HCT116 (cell line): ENCODE data around the gene ABHD3.

Experiments used
- CBX3 ChIP-seq: IDR thresholded peaks from 2 replicates; pipeline ENCODE4 v1.6.1; 2012; ENCODE audit warnings: low read depth
- CEBPB ChIP-seq: IDR thresholded peaks from 2 replicates; pipeline ENCODE4 v1.6.1; 2012; ENCODE audit warnings: low read depth
- POLR2A ChIP-seq: IDR thresholded peaks from 2 replicates; pipeline ENCODE4 v1.7.0; 2011; ENCODE audit warnings: borderline replicate concordance; ENCODE audit not compliant: insufficient read depth, insufficient read length; ENCODE audit errors: extremely low read depth
- TF ChIP-seq, protein P1 (sequence below), 3 experiments: fragments of 200-600 bp in 1 of 3; sonication (generic) in 1 of 3; IDR thresholded peaks in 2 of 3; conservative IDR thresholded peaks in 1 of 3; 2 replicates each; pipeline ENCODE4 v1.5.1; 2012 to 2017; ENCODE audit warnings: low read depth in 2 of 3, low read length in 2 of 3, antibody characterized with exemption in 1 of 3, borderline replicate concordance in 1 of 3, control low read depth in 1 of 3, mild to moderate bottlenecking in 1 of 3, mixed read lengths in 1 of 3, mixed run types in 1 of 3, moderate library complexity in 1 of 3; ENCODE audit not compliant: insufficient read depth in 1 of 3
- TF ChIP-seq, protein P2 (sequence below): IDR thresholded peaks from 2 replicates; pipeline ENCODE4 v1.6.1; 2012; ENCODE audit warnings: low read depth
- TF ChIP-seq, protein P3 (sequence below): IDR thresholded peaks from 2 replicates; pipeline ENCODE4 v1.6.1; 2012

GRCh38 chr18:21701621-21702020, 3.0 kb downstream of the ABHD3 start:
- TF ChIP-seq POLR2A (no peak), CBX3 (no peak), CEBPB (no peak)
- TF ChIP-seq, protein P1, sequence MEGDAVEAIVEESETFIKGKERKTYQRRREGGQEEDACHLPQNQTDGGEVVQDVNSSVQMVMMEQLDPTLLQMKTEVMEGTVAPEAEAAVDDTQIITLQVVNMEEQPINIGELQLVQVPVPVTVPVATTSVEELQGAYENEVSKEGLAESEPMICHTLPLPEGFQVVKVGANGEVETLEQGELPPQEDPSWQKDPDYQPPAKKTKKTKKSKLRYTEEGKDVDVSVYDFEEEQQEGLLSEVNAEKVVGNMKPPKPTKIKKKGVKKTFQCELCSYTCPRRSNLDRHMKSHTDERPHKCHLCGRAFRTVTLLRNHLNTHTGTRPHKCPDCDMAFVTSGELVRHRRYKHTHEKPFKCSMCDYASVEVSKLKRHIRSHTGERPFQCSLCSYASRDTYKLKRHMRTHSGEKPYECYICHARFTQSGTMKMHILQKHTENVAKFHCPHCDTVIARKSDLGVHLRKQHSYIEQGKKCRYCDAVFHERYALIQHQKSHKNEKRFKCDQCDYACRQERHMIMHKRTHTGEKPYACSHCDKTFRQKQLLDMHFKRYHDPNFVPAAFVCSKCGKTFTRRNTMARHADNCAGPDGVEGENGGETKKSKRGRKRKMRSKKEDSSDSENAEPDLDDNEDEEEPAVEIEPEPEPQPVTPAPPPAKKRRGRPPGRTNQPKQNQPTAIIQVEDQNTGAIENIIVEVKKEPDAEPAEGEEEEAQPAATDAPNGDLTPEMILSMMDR (IDR thresholded peaks at IDR 0.05 in 2 of 3, conservative IDR thresholded peaks at IDR 0.05 in 1 of 3; ENCODE audit: borderline replicate concordance in 1 of 3, insufficient read depth in 1 of 3, low read depth in 2 of 3, low read length in 2 of 3), result no peak
- TF ChIP-seq, protein P2, sequence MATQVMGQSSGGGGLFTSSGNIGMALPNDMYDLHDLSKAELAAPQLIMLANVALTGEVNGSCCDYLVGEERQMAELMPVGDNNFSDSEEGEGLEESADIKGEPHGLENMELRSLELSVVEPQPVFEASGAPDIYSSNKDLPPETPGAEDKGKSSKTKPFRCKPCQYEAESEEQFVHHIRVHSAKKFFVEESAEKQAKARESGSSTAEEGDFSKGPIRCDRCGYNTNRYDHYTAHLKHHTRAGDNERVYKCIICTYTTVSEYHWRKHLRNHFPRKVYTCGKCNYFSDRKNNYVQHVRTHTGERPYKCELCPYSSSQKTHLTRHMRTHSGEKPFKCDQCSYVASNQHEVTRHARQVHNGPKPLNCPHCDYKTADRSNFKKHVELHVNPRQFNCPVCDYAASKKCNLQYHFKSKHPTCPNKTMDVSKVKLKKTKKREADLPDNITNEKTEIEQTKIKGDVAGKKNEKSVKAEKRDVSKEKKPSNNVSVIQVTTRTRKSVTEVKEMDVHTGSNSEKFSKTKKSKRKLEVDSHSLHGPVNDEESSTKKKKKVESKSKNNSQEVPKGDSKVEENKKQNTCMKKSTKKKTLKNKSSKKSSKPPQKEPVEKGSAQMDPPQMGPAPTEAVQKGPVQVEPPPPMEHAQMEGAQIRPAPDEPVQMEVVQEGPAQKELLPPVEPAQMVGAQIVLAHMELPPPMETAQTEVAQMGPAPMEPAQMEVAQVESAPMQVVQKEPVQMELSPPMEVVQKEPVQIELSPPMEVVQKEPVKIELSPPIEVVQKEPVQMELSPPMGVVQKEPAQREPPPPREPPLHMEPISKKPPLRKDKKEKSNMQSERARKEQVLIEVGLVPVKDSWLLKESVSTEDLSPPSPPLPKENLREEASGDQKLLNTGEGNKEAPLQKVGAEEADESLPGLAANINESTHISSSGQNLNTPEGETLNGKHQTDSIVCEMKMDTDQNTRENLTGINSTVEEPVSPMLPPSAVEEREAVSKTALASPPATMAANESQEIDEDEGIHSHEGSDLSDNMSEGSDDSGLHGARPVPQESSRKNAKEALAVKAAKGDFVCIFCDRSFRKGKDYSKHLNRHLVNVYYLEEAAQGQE, result no peak
- TF ChIP-seq, protein P3, sequence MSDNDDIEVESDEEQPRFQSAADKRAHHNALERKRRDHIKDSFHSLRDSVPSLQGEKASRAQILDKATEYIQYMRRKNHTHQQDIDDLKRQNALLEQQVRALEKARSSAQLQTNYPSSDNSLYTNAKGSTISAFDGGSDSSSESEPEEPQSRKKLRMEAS, result no peak
